NCI-H2107 treated with DMSO at 0.1 percent for 48 hours (cell line): ENCODE data around the gene SPEG.
"Not testable (repeated sequence)": the region's sequence is repeated elsewhere in the genome, so short reads cannot be mapped to it uniquely, and the experiment has no call there.

ENCODE experiments used
- DNase-seq: peaks from one replicate; lab custom pipeline; 2025; ENCODE audit not compliant: unreplicated experiment; lab: John Stamatoyannopoulos, UW

SPEG gene

DNA sequence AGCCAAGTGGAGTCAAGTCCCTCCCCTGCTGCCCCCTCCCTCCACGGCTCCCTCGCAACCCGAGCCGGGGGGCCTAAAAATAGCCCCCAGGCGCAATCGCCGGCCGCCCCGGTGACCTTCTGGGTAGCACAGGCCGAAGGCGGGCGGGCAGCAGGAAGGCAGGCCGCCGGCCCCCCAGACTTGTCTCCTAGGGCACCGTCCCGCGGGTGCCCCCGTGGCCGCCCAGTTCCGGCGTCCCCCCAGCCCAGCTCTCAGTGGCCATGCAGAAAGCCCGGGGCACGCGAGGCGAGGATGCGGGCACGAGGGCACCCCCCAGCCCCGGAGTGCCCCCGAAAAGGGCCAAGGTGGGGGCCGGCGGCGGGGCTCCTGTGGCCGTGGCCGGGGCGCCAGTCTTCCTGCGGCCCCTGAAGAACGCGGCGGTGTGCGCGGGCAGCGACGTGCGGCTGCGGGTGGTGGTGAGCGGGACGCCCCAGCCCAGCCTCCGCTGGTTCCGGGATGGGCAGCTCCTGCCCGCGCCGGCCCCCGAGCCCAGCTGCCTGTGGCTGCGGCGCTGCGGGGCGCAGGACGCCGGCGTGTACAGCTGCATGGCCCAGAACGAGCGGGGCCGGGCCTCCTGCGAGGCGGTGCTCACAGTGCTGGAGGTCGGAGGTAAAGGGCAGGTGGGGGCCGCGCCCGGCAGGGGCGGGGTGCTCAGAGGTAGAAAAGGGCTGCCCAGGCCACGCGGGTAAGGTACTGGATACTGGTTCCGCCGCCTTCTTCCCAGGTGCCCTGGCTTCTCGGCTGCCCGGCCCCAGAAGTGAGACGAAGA lies at the start of gene SPEG:
Gene SPEG (plus strand): TSS at position 126 of the 808 bp plus-strand sequence. CDS start 135 bp downstream, at position 261.
- no peak for DNase-seq

DNA sequence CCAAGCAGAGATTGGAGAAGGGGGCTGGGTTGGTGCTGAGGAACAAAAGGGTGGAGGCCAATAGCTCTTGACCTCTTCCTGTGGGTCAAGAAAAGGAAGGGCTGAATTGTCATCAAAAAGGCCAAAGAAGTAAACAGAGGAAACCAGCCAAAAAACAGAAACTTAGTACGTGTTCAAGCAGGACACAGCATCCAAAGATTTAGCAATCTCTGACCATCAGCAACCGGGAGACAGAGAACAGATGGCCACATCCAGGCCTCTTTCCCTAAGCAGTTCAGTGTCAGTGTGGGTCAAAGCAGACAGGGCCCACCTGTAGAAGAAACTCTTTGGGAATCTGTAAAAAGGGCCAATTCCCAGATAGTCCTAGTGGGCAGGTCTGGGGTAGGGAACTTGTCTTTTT lies 49.8 kb upstream of the SPEG start:
- DNase-seq = no peak

DNA sequence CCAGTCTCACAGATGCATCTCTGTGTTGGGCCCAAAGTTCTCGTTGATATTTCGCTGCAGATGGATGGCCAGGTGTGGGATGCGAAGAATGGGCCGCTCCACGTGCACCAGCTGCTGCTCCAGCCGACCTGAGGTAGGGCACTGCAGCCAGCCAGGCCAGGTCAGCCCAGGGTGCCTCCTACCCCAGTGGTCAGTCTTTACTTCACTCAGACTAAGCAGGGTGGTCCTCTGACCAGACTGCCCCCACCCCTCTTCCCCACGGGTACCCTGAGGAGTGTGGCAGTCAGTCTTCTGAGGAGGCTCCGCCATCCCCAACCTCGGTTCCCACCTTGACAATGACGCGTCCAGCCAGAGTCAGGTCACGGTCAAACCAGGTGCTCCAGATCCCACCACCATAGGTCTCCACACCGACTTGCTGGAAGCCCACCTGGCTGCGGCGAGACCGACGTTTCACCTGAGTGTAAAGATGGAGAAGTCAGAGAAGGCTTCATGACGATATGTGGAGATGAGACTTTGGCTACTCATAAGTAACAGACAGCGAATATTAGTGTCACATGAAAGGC lies 48.6 kb upstream of the SPEG start:
- no peak for DNase-seq

DNA sequence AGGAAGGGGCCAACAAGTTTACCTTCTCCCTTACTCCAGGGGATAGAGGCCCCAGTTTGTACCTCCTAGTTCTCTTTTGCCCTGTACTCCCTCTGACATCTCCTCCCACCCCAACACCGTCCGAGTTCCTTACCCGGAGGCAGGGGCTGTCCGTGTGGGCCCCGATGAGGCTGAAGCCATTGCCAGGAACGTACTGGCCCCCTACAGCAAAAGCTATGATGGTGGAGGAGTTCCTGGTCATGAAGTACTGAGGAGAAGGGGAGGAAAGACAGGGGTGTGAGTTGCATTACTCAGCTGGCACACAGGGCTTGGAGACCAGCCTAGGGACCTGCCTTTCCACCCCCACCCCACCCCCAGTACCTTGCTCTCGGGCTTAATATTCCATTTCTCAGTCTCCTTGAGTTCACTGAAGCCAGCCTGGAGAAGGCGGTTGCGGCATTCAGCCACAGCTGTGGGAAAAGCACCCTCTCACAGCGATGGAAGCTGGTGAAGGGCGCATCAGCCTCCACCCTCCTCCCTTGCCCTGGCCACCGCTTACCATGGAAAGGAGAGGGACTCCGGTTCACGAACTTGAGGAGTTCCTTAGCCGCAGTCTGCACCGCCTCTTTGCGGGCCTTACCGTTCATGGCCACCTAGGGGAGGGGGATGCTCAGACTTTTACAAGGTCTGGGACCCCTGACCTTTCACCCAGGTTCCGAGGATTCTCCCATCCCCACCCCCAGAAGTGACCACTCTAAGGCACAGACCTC lies 47.9 kb upstream of the SPEG start:
- DNase-seq = no peak

DNA sequence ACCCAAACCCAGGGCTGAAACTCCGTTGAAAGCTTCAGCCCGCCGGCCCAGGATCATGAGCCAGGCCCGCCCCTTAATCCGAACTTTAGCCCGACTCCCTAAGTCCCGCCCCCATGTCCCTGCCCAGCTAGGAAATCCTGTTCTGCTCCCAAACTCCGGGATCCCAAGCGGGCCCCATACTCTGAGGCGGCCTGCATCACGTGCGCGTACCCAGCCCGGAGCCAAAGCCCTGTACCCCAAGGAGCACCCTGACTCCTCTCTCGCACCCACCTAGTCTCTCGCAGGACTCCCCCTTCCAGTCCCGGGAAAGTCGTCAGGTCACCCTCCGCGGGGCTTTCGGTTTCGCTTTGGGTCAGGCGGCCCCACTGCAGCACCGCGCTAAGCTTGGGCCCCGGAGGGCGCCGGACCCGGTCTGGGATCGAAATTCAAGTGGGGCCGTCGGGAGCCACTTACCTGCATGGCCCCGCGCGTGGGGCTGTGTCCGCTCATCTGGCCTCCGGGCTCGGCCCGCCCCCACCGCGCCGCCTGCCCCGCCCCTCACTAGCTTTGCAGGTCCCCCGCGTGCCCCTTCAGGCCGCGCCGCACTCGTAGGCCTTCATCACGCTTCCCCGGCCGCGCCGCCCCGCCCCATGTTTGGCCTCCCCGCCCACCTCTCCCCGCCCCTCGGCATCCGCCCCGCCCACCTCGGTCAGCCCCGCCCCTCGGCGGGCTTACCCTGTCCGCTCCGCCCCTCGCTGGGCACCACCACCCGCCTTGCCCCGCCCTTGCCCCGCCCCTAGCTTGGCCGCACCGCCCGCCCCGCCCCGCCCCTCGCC lies 47.1 kb upstream of the SPEG start, which contains the start of gene DNPEP:
Gene DNPEP (minus strand): TSS at position 607 of the 815 bp plus-strand sequence. CDS start 118 bp downstream, at position 489.
- DNase-seq = peak; percentile 49

- DNase-seq = peak; percentile 75
Measured at GRCh38 chr2:219388121-219388906, 46.3 kb upstream of the SPEG start.

- DNase-seq = no peak
Measured at GRCh38 chr2:219388907-219389156, 45.8 kb upstream of the SPEG start.

DNA sequence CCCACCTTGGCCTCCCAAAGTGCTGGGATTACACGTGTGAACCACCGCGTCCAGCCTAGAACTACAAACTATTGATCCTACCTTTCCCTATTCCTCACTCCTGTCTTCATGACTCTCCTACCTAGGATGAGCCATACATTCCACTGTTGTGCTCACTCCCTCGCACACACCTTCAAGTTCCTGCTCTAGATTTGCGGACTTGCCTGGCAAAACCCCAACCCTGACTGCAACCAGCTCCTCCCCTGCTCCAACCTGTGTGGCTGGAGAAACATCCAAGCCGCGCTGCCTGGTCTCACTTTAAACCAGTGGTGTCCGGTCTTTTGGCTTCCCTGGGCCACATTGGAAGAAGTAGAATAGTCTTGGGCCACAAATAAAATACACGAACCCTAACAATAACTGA lies 41.9 kb upstream of the SPEG start:
- DNase-seq = no peak

DNA sequence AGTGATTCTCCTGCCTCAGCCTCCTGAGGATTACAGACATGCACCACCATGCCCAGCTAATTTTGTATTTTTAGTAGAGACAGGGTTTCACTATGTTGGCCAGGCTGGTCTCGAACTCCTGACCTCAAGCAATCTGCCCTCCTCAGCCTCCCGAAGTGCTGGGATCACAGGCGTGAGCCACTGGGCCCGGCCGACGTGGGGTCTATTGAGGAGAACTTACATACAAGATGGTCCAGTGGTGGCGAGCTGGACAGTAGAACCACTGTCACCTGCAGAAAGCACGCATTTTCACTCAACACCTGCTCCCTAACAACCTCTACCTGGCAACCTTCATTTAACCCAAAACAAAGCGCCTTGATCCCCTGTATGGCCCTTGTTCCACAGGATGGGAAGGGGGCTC lies 39.6 kb upstream of the SPEG start:
- not testable (repeated sequence) for DNase-seq

- no peak for DNase-seq
Measured at GRCh38 chr2:219395609-219396008, 39.0 kb upstream of the SPEG start.

DNA sequence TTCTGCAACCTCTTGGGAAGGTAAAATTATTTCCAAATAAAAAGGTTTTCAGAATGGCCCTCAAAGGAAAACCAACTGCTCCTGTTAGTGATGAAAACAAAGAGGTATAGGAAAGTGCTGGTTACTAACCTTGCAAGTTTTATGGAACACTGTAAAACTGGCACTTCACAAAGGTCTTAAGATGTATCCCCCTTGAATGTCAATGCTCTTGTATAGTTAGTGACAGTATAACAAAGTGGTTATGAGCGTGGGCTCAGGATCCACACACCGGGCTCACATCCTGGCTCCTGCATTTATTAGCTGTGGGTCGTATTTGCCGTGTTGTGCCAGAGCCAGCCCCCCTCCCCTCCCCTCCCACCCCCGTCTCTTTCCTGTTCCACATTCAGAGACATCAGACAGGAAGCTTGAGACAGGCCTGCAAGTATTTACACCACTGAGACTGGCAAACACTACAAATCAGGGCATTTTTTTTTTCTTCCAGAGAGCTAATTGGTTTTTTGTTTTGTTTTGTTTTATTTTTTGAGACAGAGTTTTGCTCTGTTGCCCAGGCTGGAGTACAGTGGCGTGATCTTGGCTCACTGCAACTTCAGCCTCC lies 37.7 kb upstream of the SPEG start:
- DNase-seq = no peak

GRCh38 chr2:219398721-219399363 lies 35.8 kb upstream of the SPEG start:
- no peak for DNase-seq

DNA sequence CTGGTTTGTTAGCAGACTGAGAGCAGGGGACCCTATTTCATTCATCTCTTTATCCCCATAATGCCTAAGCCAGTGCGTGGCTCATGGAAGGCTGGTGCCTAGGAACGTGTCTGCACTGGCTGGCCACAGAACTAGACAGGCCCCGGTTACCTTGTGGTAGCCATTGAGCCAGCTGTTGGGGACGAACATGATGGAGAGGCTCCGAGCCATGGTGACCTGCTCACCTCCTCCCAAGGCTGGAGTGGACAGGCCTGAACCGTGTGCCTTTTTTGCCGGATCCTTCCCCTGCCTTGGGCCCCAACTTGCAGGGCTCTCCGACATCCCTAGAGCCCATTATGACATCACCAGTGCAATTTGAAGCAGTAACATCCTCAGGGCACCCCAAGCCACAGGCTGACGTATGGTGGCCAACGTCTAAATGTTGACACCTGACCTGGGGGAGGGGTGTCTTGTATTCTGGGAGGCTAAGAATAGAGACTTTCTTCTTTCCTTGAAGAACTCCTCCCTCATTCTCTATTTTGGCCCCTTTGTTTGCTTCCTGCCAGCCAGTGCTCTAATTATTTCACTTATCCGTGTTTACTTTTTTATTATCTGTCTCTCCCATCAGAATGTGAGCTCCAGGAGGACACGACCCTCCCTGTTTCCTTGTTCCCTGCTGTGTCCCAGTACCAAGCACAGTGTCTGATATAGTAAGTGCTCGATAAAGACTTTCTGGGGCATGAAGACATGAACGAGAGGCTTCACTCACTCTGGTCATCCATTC lies 34.7 kb upstream of the SPEG start:
- DNase-seq = no peak

DNA sequence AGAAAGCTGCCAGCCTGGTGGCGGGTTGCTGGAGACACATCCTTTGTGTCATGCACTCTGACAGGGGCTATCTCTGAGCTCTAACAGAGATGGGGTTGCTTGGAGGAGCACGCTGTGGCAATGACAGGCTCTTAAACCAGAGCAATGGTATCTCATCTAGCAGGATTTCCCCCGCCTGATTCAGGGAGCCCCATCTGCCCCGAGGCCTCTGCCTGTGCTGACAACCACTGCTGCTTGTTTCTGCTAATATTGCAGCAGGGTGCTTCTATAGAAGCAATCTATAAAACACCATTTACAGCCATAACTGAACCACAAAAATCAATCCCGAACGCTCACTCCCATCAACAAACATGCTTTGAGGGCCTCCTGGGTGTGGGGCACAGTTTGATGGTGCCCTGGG lies 34.1 kb upstream of the SPEG start:
- no peak for DNase-seq

- DNase-seq = no peak
Measured at GRCh38 chr2:219401606-219402005, 33.0 kb upstream of the SPEG start.

- no peak for DNase-seq
Measured at GRCh38 chr2:219402665-219403515, 31.8 kb upstream of the SPEG start.

DNA sequence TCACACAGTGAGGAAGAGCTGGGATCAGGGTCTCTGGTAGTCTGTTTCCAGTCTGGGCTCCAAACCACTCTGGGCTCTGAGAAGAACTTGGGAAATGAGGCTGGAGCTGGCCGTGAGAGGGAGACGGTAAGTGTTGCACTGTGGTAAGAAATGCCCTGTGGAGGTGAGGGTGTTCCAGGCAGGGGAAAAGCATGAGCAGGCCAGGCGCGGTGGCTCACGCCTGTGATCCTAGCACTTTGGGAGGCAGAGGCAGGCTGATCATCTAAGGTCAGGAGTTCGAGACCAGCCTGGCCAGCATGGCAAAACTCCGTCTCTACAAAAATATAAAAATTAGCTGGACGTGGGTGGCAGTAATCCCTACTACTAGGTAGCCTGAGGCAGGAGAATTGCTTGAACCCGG lies 30.8 kb upstream of the SPEG start:
- DNase-seq = no peak

DNA sequence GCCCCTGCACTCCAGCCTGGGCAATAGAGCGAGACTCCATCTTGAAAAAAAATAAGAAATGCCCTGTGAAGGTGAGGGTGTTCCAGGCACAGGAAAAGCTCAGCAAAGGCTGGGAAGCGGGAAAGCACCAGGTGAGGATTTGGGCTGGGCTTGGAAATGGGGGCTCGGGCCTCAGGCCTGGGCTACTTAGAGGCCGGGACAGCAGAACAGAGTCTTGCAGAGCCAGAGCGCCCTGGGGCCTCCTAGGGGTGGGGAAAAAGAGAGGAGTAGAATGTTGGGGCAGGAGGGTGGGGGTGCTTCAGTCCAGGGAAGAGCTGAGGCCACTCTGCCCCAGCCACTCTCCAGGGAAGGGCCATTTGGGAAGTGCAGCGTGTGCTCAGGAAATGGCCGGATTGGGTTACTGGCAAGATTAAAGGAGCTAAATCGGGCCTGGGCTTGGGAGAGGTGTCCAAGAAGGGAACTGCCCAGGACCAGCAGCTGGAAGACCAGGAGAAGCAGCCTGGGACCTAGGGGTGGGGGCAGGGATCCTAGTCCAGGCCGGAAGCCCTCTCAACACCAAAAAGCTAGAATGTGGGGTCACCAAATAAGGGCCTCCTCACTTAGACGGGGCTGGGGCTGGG lies 30.2 kb upstream of the SPEG start:
- no peak for DNase-seq
